Activated naive CD8-positive, alpha-beta T cell treated with anti-CD3 and anti-CD28 coated beads for 36 hours (primary cell): ENCODE results near the gene TNFAIP8L2. TPM values are rescaled to one million over a fixed set of nuclear protein-coding genes. Genes with fewer than 3 reads are reported as not detected.

Experiments used
- DNase-seq: peaks from one replicate; pipeline ENCODE4 v3.0.0; 2021
- H3K27ac Mint-ChIP-seq: one replicate; pipeline ENCODE4 v1.8.0; 2022; ENCODE audit warnings: mild to moderate bottlenecking, moderate library complexity, mixed read lengths
- H3K27me3 Mint-ChIP-seq: one replicate; pipeline ENCODE4 v1.8.0; 2022; ENCODE audit warnings: mild to moderate bottlenecking, mixed read lengths
- H3K36me3 Mint-ChIP-seq: one replicate; pipeline ENCODE4 v1.8.0; 2021; ENCODE audit warnings: mild to moderate bottlenecking, mixed read lengths
- H3K4me1 Mint-ChIP-seq: one replicate; pipeline ENCODE4 v1.8.0; 2021; ENCODE audit warnings: mixed read lengths
- H3K4me3 Mint-ChIP-seq: one replicate; pipeline ENCODE4 v1.8.0; 2022; ENCODE audit warnings: mild to moderate bottlenecking, moderate library complexity, mixed read lengths
- H3K9me3 Mint-ChIP-seq: one replicate; pipeline ENCODE4 v1.8.0; 2022; ENCODE audit warnings: mixed read lengths
- total RNA-seq, 2 experiments: library from RNA; stranded (reverse); gene quantifications; one replicate each; pipeline ENCODE4 v1.2.3, GENCODE V29; 2021

The TNFAIP8L2 gene
- 10 to 100 TPM; 22.2 to 22.3 TPM for total RNA-seq

GRCh38 chr1:151156515-151156819 lies at the start of gene TNFAIP8L2:
Gene TNFAIP8L2 (plus strand): TSS chr1:151156649. CDS start chr1:151158698, 2,049 bp downstream.
- H3K27me3 Mint-ChIP-seq = no peaks in the 10 kb centered on the region
- peaks cover 35% of the 10 kb centered on the region for H3K4me1 Mint-ChIP-seq
- peak within 1 kb of the TSS; percentile 94 for H3K4me3 Mint-ChIP-seq
- DNase-seq = peak; percentile 77
- H3K36me3 Mint-ChIP-seq = peaks cover 43% of the 10 kb centered on the region
- H3K9me3 Mint-ChIP-seq = peaks cover 2% of the 10 kb centered on the region
- peak within 1 kb of the TSS; percentile 94 for H3K27ac Mint-ChIP-seq

DNA sequence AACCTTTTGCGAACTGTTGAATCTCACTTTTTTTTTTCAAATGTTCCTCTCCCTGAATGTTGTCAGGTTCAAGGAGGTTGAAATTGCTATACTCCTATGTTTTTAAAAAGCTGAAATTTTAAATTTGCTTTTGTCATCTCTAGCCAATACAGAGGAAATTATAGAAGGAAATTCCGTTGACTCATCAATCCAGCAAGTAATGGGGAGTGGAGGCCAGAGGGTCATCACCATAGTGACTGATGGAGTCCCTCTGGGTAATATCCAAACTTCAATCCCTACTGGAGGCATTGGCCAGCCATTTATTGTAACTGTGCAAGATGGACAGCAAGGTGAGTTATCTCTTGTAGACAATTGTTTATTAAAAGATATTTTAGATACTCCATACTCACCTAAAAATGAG lies 49.6 kb upstream of the TNFAIP8L2 start:
- Mint-ChIP-seq H3K27me3 (no peaks in the 10 kb centered on the region), H3K9me3 (no peaks in the 10 kb centered on the region), H3K4me3 (no peak overlapping the region), H3K27ac (peak overlapping the region; percentile 13), H3K4me1 (peaks cover 5% of the 10 kb centered on the region), H3K36me3 (peaks cover 2% of the 10 kb centered on the region)
- no peak for DNase-seq

- H3K4me3 Mint-ChIP-seq = no peak overlapping the region
- no peaks in the 10 kb centered on the region for H3K9me3 Mint-ChIP-seq
- peaks cover 5% of the 10 kb centered on the region for H3K4me1 Mint-ChIP-seq
- H3K36me3 Mint-ChIP-seq = peaks cover 2% of the 10 kb centered on the region
- no peaks in the 10 kb centered on the region for H3K27me3 Mint-ChIP-seq
- no peak for DNase-seq
- no peak overlapping the region for H3K27ac Mint-ChIP-seq
Measured at GRCh38 chr1:151108331-151108730, 48.1 kb upstream of the TNFAIP8L2 start.

- Mint-ChIP-seq H3K9me3 (no peaks in the 10 kb centered on the region), H3K27ac (no peak overlapping the region), H3K4me3 (no peak overlapping the region), H3K4me1 (no peaks in the 10 kb centered on the region), H3K27me3 (no peaks in the 10 kb centered on the region), H3K36me3 (peaks cover 2% of the 10 kb centered on the region)
- DNase-seq = no peak
Measured at GRCh38 chr1:151113877-151114276, 42.6 kb upstream of the TNFAIP8L2 start.

DNA sequence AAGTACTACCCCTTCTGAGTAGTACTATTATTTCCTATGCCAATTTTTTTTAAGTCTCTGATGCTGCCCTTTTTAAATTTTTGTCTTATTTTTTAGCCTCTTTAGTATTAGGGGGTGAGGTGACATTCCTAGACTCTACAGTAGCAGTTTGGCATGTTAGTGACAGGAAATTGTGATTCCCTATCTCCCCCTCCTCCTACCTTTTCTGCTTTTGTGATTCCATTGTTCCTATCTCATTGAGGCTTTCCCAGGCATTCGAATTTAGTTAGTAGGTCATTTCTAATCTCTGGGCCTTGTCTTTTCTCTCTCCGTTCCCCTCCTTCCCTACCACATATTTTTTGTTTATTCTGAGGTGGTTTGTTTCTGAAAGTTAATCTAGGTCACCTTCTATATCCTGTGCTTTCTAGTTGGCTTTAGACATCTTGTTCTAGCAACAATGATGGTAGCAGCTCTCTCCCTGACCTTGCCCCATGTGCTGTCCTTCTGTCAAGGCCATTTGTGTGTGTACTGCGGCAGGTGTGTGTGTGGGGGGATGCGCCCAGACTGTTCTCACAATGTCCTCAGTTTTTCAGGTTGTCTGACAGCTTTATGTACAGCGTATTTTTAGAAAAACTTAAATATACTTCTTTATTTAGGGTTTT lies 31.6 kb upstream of the TNFAIP8L2 start:
- DNase-seq = no peak

DNA sequence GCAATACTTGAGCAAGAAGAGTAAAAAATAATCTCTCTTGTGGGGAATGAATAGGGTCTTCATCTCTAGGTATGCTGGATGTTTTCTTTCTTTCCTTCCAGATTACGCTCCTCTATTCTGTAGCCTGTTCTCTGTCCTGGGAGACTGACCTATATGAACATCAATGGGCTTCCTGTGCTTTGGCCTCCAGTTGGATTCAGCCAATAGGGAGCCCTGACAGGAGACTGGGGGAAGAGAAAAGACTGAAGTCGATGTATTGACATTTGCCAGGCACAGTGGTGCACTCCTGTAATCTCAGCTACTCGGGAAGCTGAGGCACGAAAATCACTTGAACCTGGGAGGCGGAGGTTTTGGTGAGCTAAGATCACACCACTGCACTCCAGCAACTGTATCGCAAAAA lies 27.6 kb upstream of the TNFAIP8L2 start:
- Mint-ChIP-seq H3K9me3 (no peaks in the 10 kb centered on the region), H3K36me3 (no peaks in the 10 kb centered on the region), H3K27ac (no peak overlapping the region), H3K4me3 (no peak overlapping the region), H3K4me1 (peaks cover 12% of the 10 kb centered on the region), H3K27me3 (no peaks in the 10 kb centered on the region)
- no peak for DNase-seq

More for the DNA sequence above, 31.6 kb upstream of the TNFAIP8L2 start:
- Mint-ChIP-seq H3K27me3 (no peaks in the 10 kb centered on the region), H3K4me1 (no peaks in the 10 kb centered on the region), H3K4me3 (no peak overlapping the region), H3K9me3 (no peaks in the 10 kb centered on the region), H3K36me3 (no peaks in the 10 kb centered on the region), H3K27ac (no peak overlapping the region)

- Mint-ChIP-seq H3K27ac (peak overlapping the region; percentile 87), H3K36me3 (no peaks in the 10 kb centered on the region), H3K27me3 (no peaks in the 10 kb centered on the region)
Measured at GRCh38 chr1:151130987-151131586, 25.4 kb upstream of the TNFAIP8L2 start.

GRCh38 chr1:151131701-151132334 lies 24.6 kb upstream of the TNFAIP8L2 start:
- Mint-ChIP-seq H3K27me3 (no peaks in the 10 kb centered on the region), H3K9me3 (no peaks in the 10 kb centered on the region), H3K27ac (peak overlapping the region; percentile 87), H3K4me1 (peaks cover 12% of the 10 kb centered on the region), H3K36me3 (no peaks in the 10 kb centered on the region), H3K4me3 (peak overlapping the region; percentile 78)
- DNase-seq = no peak

More at GRCh38 chr1:151130987-151131586, 25.4 kb upstream of the TNFAIP8L2 start:
- Mint-ChIP-seq H3K4me3 (peak overlapping the region; percentile 78), H3K4me1 (peaks cover 12% of the 10 kb centered on the region), H3K9me3 (no peaks in the 10 kb centered on the region)
- DNase-seq = peak; percentile 89

GRCh38 chr1:151132335-151133017 lies 24.0 kb upstream of the TNFAIP8L2 start:
- no peak overlapping the region for H3K4me3 Mint-ChIP-seq
- H3K4me1 Mint-ChIP-seq = peaks cover 12% of the 10 kb centered on the region
- H3K27me3 Mint-ChIP-seq = no peaks in the 10 kb centered on the region
- no peak for DNase-seq
- no peaks in the 10 kb centered on the region for H3K36me3 Mint-ChIP-seq
- no peak overlapping the region for H3K27ac Mint-ChIP-seq
- no peaks in the 10 kb centered on the region for H3K9me3 Mint-ChIP-seq

DNA sequence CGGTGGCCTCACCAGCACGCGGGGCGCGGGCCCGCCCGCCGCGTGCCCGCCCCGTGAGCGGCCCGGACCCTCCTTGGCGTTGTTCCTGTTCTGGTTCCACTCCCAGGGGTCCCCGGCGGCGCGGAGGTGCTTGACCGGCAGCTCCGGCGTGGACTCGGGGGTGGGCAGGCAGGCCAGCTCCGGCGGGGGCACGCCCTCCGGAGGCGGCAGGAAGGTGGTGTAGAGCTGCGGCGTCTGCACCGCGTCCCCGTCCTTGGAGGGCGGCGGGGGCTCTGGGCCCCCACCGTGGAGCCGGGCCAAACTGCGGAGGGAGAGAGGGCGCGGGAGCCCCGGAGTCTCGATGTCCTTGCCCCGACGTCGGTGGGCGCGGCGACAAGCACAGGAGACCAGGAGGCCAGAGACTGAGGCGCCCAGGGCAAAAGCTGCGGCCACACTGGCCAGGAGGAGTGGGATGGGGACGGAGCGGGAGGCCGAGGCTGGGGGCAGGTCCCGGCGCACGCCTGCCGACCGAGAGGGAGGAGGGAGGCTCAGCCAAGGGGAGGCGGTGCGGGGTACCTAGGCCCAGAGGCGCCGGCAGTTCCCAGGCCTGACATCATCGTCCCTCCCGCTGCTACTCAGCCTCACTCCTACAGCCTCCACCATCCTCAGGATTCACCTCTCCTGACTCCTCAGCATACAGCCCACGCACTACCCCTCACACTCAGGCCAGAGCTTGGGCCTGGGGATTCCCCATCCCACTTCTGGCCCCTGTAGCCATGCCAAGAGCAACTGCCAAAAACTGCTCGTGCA lies 23.2 kb upstream of the TNFAIP8L2 start:
- Mint-ChIP-seq H3K27me3 (no peaks in the 10 kb centered on the region), H3K36me3 (no peaks in the 10 kb centered on the region), H3K4me1 (peaks cover 12% of the 10 kb centered on the region), H3K4me3 (peak overlapping the region; percentile 30), H3K9me3 (no peaks in the 10 kb centered on the region), H3K27ac (no peak overlapping the region)
- DNase-seq = no peak

GRCh38 chr1:151134396-151134795 lies 22.1 kb upstream of the TNFAIP8L2 start:
- no peak for DNase-seq
- H3K4me1 Mint-ChIP-seq = peaks cover 12% of the 10 kb centered on the region
- H3K27ac Mint-ChIP-seq = no peak overlapping the region
- H3K27me3 Mint-ChIP-seq = no peaks in the 10 kb centered on the region
- H3K4me3 Mint-ChIP-seq = no peak overlapping the region
- no peaks in the 10 kb centered on the region for H3K9me3 Mint-ChIP-seq
- H3K36me3 Mint-ChIP-seq = no peaks in the 10 kb centered on the region

DNA sequence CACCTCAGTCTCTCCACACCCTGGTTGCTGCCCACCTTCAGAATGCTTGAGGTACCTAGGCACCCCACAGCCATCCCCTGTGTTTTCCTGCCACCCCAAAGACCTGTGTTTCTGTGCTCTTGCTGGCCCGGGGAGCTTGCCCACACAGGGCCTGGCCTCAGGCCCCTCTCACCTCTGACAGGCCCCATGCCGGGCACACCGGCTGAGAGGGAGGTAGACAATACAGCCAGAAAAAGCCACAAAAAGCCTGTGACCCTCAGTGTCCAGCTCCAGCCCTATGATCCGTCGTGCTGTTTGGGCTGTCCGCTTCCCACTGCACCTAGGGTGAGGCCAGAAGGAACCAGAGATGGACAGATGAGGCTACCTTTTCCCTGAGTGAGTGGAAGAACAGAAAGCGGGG lies 21.5 kb upstream of the TNFAIP8L2 start:
- Mint-ChIP-seq H3K27ac (no peak overlapping the region), H3K9me3 (no peaks in the 10 kb centered on the region)

DNA sequence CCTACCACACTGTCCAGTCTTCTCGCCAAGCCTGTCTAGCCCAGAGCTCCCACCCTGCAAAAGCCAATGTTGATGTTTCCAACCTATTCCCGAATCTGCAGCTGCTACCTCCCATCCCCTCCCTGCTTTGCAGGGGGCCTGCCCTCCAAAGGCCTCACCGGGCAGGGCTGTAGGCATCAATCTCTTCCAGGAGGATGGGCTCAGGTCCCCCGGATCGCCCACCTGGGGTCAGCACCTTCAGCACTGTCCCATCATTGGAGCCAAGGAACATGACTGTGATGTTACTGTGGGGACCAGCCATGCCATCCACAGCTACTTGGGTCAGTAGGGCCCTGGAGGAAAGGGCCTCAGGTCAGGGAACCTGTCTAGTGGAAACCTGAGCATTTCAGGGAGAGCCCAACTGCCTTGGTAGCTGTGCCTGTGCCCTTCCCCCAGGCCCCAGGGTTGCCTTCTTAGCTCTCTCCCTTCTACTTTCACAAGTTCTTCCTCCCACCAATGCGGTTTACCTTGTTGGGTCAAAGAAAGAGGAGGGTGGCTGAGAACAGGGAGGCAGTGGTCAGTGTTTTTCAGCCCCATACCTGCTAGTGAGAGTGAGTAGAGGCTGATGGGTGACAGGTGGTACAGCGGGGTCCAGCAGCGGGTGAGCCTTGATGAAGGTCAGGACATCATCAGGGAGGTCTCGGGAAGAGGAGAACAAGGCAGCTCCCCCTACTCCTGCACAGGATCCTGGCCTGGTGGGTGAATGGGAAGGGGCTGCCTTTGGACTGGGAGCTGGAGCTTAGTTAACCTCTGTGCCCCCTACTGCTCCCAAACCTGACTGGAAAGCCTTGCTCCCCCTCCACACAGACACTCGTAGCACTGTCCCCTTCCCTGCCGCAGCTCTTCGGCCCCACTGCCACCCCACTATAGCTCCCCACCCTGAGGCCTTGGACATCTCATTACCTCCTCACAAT lies 20.7 kb upstream of the TNFAIP8L2 start:
- DNase-seq = no peak
- no peak overlapping the region for H3K4me3 Mint-ChIP-seq
- no peaks in the 10 kb centered on the region for H3K27me3 Mint-ChIP-seq
- H3K27ac Mint-ChIP-seq = no peak overlapping the region
- no peaks in the 10 kb centered on the region for H3K9me3 Mint-ChIP-seq
- H3K36me3 Mint-ChIP-seq = no peaks in the 10 kb centered on the region
- peaks cover 9% of the 10 kb centered on the region for H3K4me1 Mint-ChIP-seq

More for the DNA sequence above, 21.5 kb upstream of the TNFAIP8L2 start:
- H3K4me1 Mint-ChIP-seq = peaks cover 12% of the 10 kb centered on the region
- H3K36me3 Mint-ChIP-seq = no peaks in the 10 kb centered on the region
- DNase-seq = no peak
- no peak overlapping the region for H3K4me3 Mint-ChIP-seq
- no peaks in the 10 kb centered on the region for H3K27me3 Mint-ChIP-seq

GRCh38 chr1:151137789-151138188 lies 18.7 kb upstream of the TNFAIP8L2 start:
- H3K4me3 Mint-ChIP-seq = no peak overlapping the region
- DNase-seq = no peak
- H3K36me3 Mint-ChIP-seq = no peaks in the 10 kb centered on the region
- H3K4me1 Mint-ChIP-seq = no peaks in the 10 kb centered on the region
- H3K9me3 Mint-ChIP-seq = no peaks in the 10 kb centered on the region
- H3K27me3 Mint-ChIP-seq = no peaks in the 10 kb centered on the region
- H3K27ac Mint-ChIP-seq = no peak overlapping the region
